ENCODE measurements around the gene CHRM1. TPM values are rescaled to one million over a fixed set of nuclear protein-coding genes. Genes with fewer than 3 reads are reported as not detected.

The CHRM1 gene
- polyA plus RNA-seq, 2 of the 4 experiments (the other 2 are of a cell fraction) = not detected

DNA sequence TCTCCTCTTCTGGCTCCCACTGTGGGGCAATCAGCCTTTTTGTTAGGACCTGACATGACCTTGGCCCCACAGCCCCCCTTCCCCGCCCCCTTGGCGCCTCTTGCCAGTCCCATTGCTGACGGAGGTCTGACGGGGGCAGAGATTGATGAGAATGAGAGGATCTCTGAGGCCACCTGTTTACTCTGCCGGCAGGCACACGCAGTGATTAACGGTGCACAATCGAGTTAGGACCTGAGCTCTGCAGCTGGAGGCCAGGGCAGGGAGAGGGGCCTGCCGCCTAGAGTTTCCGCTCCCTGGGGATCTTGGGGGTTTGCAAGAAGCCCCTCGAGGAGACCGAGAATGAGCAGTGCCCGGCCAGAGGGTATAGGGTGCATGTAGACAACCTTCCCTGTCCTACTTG lies 6.8 kb upstream of the CHRM1 start:
- Histone ChIP-seq H3K4me2 (no peak overlapping the region), H3K4me3 (no peak overlapping the region), H3K27ac (no peak overlapping the region), H3K4me1 (peaks cover 17% of the 10 kb centered on the region; the same call in 2 of the 3 replicates), H3K9me3 (no peaks in the 10 kb centered on the region)
- 45% methylated on average over 11 of the region's 13 CpGs for WGBS (ENCODE audit: missing lambda C conversion rate)
- CTCF ChIA-PET = interaction anchor here (0.6 to 4.3 kb wide), 4 partner anchors 9 to 1521 kb away, joined by 3 to 36 read pairs (median 4); no protein-coding TSS in a partner anchor
- no peak for TF ChIP-seq REST (IDR thresholded peaks at IDR 0.05)
- FAIRE-seq (no peak), ATAC-seq (no peak; a peak in 1 of 6 replicates), DNase-seq (ENCODE audit: low read depth in 1 of 2, low spot score in 1 of 2) (no peak)
- POLR2A ChIA-PET = no interaction called here

DNA sequence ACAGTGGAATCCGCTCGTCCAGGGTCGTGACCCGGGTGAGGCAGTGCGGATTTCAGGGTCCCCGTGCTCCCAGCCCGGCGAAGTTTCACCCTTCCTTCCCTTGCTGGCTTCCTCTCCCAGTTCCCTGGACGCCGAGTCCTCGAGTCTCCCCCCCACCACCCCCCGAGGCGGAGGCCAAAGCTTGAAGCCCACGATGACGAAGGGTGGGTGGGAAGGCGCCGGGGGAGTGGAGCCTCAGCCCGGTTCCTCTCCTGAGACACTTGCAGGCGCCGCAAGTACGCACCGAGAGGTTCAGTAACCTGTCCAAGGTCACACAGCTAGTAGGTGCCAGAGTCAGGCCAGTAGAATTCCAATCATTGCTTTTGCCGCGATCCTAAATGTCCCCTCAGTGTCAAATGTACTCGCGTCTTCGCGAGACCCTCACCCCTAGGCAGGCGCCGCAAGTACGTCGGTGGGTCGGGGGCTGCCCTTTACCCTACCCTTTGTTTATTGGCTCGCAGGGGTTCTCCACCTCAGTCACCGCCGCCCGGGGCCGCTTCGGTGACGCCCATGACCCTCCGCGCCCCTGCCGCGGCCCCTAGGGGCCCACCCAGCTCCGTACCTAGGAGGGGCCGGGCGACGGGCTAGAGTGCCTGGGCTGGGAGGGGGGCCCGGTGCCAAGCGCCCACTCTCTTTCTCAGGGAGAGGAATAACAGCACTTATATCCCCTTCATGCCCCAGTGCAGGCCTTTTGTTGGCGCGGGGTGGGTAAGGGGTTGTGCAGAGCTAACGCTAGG lies 5.7 kb upstream of the CHRM1 start:
- POLR2A ChIA-PET = no interaction called here
- Histone ChIP-seq H3K4me3 (no peak overlapping the region), H3K4me2 (no peak overlapping the region), H3K27ac (no peak overlapping the region), H3K9me3 (peaks cover 4% of the 10 kb centered on the region; the same call in 1 of the 3 replicates), H3K4me1 (peaks cover 25% of the 10 kb centered on the region)
- FAIRE-seq = no peak
- no peak for TF ChIP-seq POLR2A (IDR thresholded peaks at IDR 0.05; ENCODE audit: low read length)
- no peak for TF ChIP-seq TP53 (CRISPR knock-in tag; IDR thresholded peaks at IDR 0.05)
- no peak for TF ChIP-seq FOSB (CRISPR knock-in tag; IDR thresholded peaks at IDR 0.05)
- TF ChIP-seq CBX2 (IDR thresholded peaks at IDR 0.05; ENCODE audit: borderline replicate concordance, low read depth) = no peak
- no peak for TF ChIP-seq HMGXB4 (CRISPR knock-in tag; IDR thresholded peaks at IDR 0.05; ENCODE audit: borderline replicate concordance)
- no peak for TF ChIP-seq USF2 (IDR thresholded peaks at IDR 0.05)
- no peak for TF ChIP-seq HOXB5 (CRISPR knock-in tag; IDR thresholded peaks at IDR 0.05)
- no peak for TF ChIP-seq ZNF302 (CRISPR knock-in tag; IDR thresholded peaks at IDR 0.05)
- TF ChIP-seq, protein P1, sequence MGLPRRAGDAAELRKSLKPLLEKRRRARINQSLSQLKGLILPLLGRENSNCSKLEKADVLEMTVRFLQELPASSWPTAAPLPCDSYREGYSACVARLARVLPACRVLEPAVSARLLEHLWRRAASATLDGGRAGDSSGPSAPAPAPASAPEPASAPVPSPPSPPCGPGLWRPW (IDR thresholded peaks at IDR 0.05) = no peak
- TF ChIP-seq NFE2L2 (conservative IDR thresholded peaks at IDR 0.05; ENCODE audit: low read length) = no peak
- no peak for TF ChIP-seq NR3C1 (IDR thresholded peaks at IDR 0.05)
- TF ChIP-seq MAFK (IDR thresholded peaks at IDR 0.05; ENCODE audit: partially characterized antibody) = no peak
- TF ChIP-seq TFCP2L1 (CRISPR knock-in tag; IDR thresholded peaks at IDR 0.05) = no peak
- no peak for TF ChIP-seq HEYL (CRISPR knock-in tag; IDR thresholded peaks at IDR 0.05)
- no peak for TF ChIP-seq EP300 (IDR thresholded peaks at IDR 0.05)
- no peak for TF ChIP-seq RAD21 (conservative IDR thresholded peaks at IDR 0.05 in 1 of 2, IDR thresholded peaks at IDR 0.05 in 1 of 2)
- TF ChIP-seq MYC (IDR thresholded peaks at IDR 0.05; ENCODE audit: borderline replicate concordance, low read length) = no peak
- no peak for TF ChIP-seq POLR2AphosphoS2 (conservative IDR thresholded peaks at IDR 0.05; ENCODE audit: low read length)
- no peak for TF ChIP-seq SREBF2 (IDR thresholded peaks at IDR 0.05)
- CTCF ChIA-PET = interaction anchor here (1.4 to 4.3 kb wide), 3 partner anchors 10 to 97 kb away, joined by 4 to 36 read pairs (median 10); no protein-coding TSS in a partner anchor
- WGBS (ENCODE audit: missing lambda C conversion rate) = 83% methylated on average over 38 of the region's 53 CpGs
- ATAC-seq = no peak
- no peak for DNase-seq (ENCODE audit: low read depth in 1 of 2, low spot score in 1 of 2)
